SU-DHL-6 (cell line): ENCODE results near the gene SSTR5.

Experiments used
- EZH2phosphoT487 ChIP-seq: fragments of 200-600 bp; sonication (generic), shearing (Covaris generic); conservative IDR thresholded peaks from 2 replicates; pipeline ENCODE4 v1.6.1; 2018; ENCODE audit warnings: mild to moderate bottlenecking, antibody characterized with exemption, low read length, moderate library complexity, mixed read lengths
- TF ChIP-seq, protein P1 (sequence below): fragments of 200-600 bp; sonication (generic); IDR thresholded peaks from one replicate; pipeline ENCODE4 v1.5.1; 2017; ENCODE audit warnings: antibody characterized with exemption, mild to moderate bottlenecking, low read length, moderate library complexity; ENCODE audit not compliant: insufficient read depth, poor library complexity, severe bottlenecking

DNA sequence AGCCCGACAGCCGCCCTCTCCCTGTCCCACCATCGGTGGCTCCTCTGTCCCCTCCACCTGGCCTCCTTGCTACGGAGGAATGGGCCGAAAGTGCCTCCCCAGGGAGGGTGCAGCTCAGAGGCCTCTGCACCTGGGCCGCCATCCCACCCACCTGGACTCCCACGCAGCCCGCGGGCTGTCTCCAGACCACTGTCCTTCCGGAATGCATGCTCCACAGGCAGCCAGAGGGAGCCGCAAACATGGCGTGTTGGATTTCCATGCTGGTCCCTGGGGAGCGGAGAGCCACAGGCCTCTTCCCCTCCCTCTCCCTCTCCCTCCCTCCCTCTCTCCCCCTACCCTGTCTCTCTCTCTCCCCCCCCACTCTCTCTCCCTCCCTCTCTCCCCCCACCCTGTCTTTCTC is 3.0 kb downstream of the SSTR5 start:
- TF ChIP-seq, protein P1, sequence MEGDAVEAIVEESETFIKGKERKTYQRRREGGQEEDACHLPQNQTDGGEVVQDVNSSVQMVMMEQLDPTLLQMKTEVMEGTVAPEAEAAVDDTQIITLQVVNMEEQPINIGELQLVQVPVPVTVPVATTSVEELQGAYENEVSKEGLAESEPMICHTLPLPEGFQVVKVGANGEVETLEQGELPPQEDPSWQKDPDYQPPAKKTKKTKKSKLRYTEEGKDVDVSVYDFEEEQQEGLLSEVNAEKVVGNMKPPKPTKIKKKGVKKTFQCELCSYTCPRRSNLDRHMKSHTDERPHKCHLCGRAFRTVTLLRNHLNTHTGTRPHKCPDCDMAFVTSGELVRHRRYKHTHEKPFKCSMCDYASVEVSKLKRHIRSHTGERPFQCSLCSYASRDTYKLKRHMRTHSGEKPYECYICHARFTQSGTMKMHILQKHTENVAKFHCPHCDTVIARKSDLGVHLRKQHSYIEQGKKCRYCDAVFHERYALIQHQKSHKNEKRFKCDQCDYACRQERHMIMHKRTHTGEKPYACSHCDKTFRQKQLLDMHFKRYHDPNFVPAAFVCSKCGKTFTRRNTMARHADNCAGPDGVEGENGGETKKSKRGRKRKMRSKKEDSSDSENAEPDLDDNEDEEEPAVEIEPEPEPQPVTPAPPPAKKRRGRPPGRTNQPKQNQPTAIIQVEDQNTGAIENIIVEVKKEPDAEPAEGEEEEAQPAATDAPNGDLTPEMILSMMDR: no peak
- no peak for TF ChIP-seq EZH2phosphoT487
